Activated CD8-positive, alpha-beta T cell treated with anti-CD3 and anti-CD28 coated beads for 36 hours (primary cell): Measurements from ENCODE around the gene FN3KRP. TPM values are rescaled to one million over a fixed set of nuclear protein-coding genes. Genes with fewer than 3 reads are reported as not detected.

ENCODE experiments used
- ATAC-seq: fragments of 200-7000 bp; cut with Tn5 transposase; one replicate; pipeline ENCODE4 v1.10.0; 2021; ENCODE audit warnings: mild to moderate bottlenecking, moderate library complexity
- CTCF ChIA-PET: fragments of 350-600 bp; sonication (Branson Sonifier 250); formaldehyde crosslinking; loops from one replicate; lab custom pipeline; 2021; ENCODE audit warnings: antibody characterized with exemption; lab: Charles Lee
- POLR2A ChIA-PET: fragments of 350-600 bp; sonication (Branson Sonifier 250); formaldehyde crosslinking; loops from one replicate; lab custom pipeline; 2021; ENCODE audit warnings: antibody characterized with exemption; lab: Charles Lee
- DNase-seq: peaks from one replicate; pipeline ENCODE4 v3.0.0-alpha.2; 2020
- H3K27ac Mint-ChIP-seq: one replicate; pipeline ENCODE4 v1.8.0; 2021; ENCODE audit warnings: mild to moderate bottlenecking, mixed read lengths
- H3K27me3 Mint-ChIP-seq: one replicate; pipeline ENCODE4 v1.8.0; 2021; ENCODE audit warnings: mixed read lengths
- H3K36me3 Mint-ChIP-seq: one replicate; pipeline ENCODE4 v1.8.0; 2021; ENCODE audit warnings: low read depth, mixed read lengths
- H3K4me1 Mint-ChIP-seq: one replicate; pipeline ENCODE4 v1.8.0; 2021; ENCODE audit warnings: low read depth, mixed read lengths
- H3K4me3 Mint-ChIP-seq: one replicate; pipeline ENCODE4 v1.8.0; 2021; ENCODE audit warnings: mild to moderate bottlenecking, moderate library complexity, mixed read lengths
- H3K9me3 Mint-ChIP-seq: one replicate; pipeline ENCODE4 v1.8.0; 2021; ENCODE audit warnings: mixed read lengths
- CTCF ChIP-seq: fragments of 200-600 bp; IDR thresholded peaks from one replicate; pipeline ENCODE4 v1.8.0; 2022; ENCODE audit warnings: antibody characterized with exemption, mild to moderate bottlenecking
- intact Hi-C: fragments of 100-400 bp; cut with micrococcal nuclease; formaldehyde crosslinking; loops from one replicate; pipeline ENCODE4 v1.10.0; 2022
- total RNA-seq, 2 experiments: library from RNA; stranded (reverse); gene quantifications; one replicate each; pipeline ENCODE4 v1.2.3, GENCODE V29; 2021

FN3KRP gene
- total RNA-seq, 2 experiments from 2014 or later, result 28.3 to 32.8 TPM

GRCh38 chr17:82683534-82683933 is 33.0 kb upstream of the FN3KRP start:
- no peaks in the 10 kb centered on the region for H3K27me3 Mint-ChIP-seq
- intact Hi-C loops, result no loop called here
- peaks cover 11% of the 10 kb centered on the region for H3K9me3 Mint-ChIP-seq
- ATAC-seq, result no peak
- DNase-seq, result no peak
- H3K36me3 Mint-ChIP-seq, result peaks cover 4% of the 10 kb centered on the region
- no peak for TF ChIP-seq CTCF
- ChIA-PET POLR2A (no interaction called here), CTCF (no interaction called here)
- H3K4me3 Mint-ChIP-seq, result no peak overlapping the region
- no peak overlapping the region for H3K27ac Mint-ChIP-seq
- no peaks in the 10 kb centered on the region for H3K4me1 Mint-ChIP-seq

- DNase-seq (no peak), ATAC-seq (no peak)
- H3K27me3 Mint-ChIP-seq, result no peaks in the 10 kb centered on the region
- no peak overlapping the region for H3K4me3 Mint-ChIP-seq
- peaks cover 11% of the 10 kb centered on the region for H3K9me3 Mint-ChIP-seq
- TF ChIP-seq CTCF, result no peak
- POLR2A ChIA-PET, result no interaction called here
- CTCF ChIA-PET, result no interaction called here
- H3K36me3 Mint-ChIP-seq, result peaks cover 4% of the 10 kb centered on the region
- no peak overlapping the region for H3K27ac Mint-ChIP-seq
- H3K4me1 Mint-ChIP-seq, result no peaks in the 10 kb centered on the region
- intact Hi-C loops, result no loop called here
Observed at GRCh38 chr17:82684228-82684841, 32.2 kb upstream of the FN3KRP start.

GRCh38 chr17:82685291-82685690 is 31.2 kb upstream of the FN3KRP start:
- no peak overlapping the region for H3K27ac Mint-ChIP-seq
- no peak for TF ChIP-seq CTCF

GRCh38 chr17:82686366-82687324 is 29.9 kb upstream of the FN3KRP start:
- DNase-seq (no peak), ATAC-seq (no peak)
- peaks cover 7% of the 10 kb centered on the region for H3K9me3 Mint-ChIP-seq
- peaks cover 6% of the 10 kb centered on the region for H3K4me1 Mint-ChIP-seq
- TF ChIP-seq CTCF, result no peak
- ChIA-PET CTCF (interaction anchor here (0.6 to 1.6 kb wide), 2 partner anchors 19 to 109 kb away, joined by 3 to 4 read pairs; no protein-coding TSS in a partner anchor), POLR2A (interaction anchor here (0.7 to 0.8 kb wide), 2 partner anchors 20 to 25 kb away, joined by 3 read pairs; no protein-coding TSS in a partner anchor)
- no peak overlapping the region for H3K4me3 Mint-ChIP-seq
- peaks cover 3% of the 10 kb centered on the region for H3K36me3 Mint-ChIP-seq
- no peaks in the 10 kb centered on the region for H3K27me3 Mint-ChIP-seq
- H3K27ac Mint-ChIP-seq, result no peak overlapping the region
- intact Hi-C loops, result no loop called here

More at GRCh38 chr17:82685291-82685690, 31.2 kb upstream of the FN3KRP start:
- POLR2A ChIA-PET, result no interaction called here
- DNase-seq, result no peak
- no peaks in the 10 kb centered on the region for H3K27me3 Mint-ChIP-seq
- ATAC-seq, result no peak
- CTCF ChIA-PET, result no interaction called here
- peaks cover 11% of the 10 kb centered on the region for H3K9me3 Mint-ChIP-seq
- H3K36me3 Mint-ChIP-seq, result peaks cover 4% of the 10 kb centered on the region
- intact Hi-C loops, result no loop called here
- H3K4me1 Mint-ChIP-seq, result no peaks in the 10 kb centered on the region
- H3K4me3 Mint-ChIP-seq, result no peak overlapping the region
